ENCODE data around the gene FIZ1. TPM values are rescaled to one million over a fixed set of nuclear protein-coding genes. Genes with fewer than 3 reads are reported as not detected.

The FIZ1 gene
- total RNA-seq, 1 donor from 2014 or later: 18.4 TPM

DNA sequence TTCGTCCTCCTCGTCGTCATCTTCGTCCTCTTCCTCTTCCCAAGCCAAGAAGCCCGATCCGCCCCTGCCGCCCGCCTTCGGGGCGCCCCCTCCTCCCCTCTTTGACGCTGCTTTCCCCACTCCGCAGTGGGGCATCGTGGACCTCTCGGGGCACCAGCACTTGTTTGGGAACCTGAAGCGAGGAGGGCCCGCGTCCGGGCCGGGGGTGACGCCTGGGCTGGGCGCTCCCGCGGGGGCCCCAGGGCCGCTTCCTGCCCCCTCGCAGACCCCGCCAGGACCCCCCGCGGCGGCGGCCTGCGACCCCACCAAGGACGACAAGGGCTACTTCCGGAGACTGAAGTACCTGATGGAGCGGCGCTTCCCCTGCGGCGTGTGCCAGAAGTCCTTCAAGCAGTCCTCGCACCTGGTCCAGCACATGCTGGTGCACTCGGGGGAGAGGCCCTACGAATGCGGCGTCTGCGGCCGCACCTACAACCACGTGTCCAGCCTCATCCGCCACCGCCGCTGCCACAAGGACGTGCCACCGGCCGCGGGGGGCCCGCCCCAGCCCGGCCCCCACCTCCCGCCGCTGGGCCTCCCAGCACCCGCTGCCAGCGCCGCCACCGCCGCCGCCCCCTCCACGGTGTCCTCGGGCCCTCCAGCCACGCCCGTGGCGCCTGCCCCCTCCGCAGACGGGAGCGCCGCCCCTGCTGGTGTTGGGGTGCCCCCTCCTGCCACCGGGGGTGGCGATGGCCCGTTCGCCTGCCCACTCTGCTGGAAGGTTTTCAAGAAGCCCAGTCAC lies 14.8 kb upstream of the FIZ1 start:
- DNase-seq (ENCODE audit: low spot score): no peak

DNA sequence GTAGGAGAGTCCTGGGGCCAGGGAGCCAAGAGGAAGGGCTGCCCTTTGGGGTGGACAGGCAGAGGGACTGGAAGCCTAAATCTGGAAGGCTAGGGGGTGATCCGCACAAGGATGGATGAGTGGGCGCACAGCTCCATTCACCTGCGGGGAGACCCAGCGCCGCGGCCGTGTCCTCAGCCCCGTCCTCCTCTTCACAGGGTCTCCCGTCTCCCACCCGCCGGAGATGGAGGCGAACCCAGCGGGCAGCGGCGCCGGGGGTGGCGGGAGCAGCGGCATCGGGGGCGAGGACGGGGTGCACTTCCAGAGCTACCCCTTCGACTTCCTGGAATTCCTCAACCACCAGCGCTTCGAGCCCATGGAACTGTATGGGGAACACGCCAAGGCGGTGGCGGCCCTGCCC lies 14.1 kb upstream of the FIZ1 start:
- no peak for DNase-seq (ENCODE audit: low spot score)

DNA sequence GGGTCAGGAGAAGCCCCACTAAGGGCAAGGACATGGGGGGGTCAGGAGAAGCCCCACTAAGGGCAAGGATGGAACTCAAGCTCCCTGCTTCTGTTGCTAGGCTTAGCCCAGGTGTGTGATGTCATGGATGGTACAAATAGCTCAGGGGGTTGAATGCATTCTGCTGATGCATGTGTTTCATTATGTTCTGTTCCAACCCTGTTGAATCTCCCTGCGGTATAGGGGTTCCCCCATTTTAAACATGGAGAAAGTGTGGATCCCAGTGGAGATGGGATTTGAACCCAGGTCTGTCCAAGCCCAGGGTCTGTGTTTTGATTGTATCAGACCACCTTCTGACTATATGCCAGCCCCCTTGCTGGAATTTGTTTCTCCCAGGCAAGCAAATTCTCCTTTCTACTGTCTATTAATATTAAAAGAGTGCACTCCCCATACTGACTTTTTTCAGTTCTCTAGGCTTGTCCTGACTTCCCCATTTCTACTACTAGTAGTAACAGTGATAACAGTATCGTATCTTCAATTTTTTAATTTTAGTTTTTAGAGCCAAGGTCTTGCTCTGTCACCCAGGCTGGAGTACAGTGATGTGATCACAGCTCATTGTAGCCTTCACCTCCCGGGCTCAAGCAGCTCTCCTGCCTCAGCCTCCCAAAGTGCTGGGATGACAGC lies 12.8 kb upstream of the FIZ1 start:
- DNase-seq (ENCODE audit: low spot score): no peak

DNA sequence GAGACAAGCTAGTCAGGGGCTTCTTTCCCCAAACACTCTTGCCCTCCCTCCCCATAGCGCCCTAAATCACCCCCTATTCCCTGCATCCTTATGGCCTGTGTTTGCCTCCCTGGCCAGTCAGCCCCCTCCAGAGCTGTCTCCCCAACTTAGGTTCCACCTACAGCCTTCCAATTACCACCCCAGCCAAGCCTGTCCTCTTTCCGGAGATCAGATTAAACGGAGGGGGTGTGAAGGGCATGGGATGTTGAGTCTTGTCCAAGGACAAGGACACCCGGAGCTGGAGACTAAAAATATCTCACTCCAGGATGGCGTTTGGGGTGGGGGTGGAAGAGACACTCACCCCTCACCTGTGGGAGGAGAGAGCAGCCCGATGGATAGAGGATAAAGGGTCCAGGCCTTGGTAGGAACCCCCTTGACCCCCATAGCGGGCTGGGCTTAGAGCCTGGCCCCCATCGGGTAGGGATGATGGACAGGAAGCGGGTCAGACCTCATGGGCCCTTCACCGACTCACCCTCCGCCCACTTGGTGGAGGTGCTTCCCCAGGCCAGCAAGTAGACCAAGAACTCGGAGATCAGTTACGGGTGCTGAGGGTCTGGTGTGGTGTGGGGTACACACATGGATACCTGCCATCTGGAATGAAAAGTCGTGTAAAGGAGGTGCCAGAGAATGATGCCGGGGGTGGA lies 12.1 kb upstream of the FIZ1 start:
- no peak for DNase-seq (ENCODE audit: low spot score)

DNA sequence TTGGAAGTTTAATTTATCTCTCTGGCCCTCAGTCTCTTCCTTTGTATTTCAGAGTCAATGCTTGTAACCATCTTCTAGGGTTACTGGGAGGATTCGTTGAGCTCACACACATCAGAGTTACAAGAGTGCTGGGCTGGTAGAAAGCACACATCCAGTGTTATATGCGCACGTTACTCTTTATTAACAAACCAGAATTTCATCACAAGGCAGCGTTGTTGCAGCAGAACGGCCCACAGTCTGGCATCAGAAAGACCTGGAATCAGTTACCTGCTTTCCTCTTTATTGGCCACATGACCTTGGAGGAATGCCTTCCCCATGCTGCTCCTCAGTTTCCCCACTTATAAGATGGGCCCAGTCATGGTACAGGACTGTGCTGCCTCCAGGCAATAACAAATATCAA lies 10.0 kb upstream of the FIZ1 start:
- no peak for DNase-seq (ENCODE audit: low spot score)

DNA sequence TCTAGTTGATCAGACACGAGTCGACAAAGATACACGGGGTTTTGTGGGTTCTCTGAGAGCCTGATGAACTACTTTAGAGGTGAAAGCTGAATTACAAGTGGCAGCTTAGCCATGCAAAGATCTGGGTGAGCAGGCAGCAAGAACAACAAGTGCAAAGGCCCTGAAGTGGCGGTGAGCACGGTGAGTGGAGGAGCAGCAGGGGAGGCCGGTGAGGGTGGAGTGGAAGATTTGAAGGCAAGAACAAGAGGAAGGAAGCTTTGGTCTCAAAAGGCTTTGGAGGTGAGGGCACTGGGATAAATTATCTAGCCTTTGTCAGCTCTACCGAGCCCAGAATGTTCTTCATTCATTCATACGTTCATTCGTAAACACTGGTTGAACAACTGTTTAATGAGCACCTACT lies 7.5 kb upstream of the FIZ1 start:
- DNase-seq (ENCODE audit: low spot score): no peak

DNA sequence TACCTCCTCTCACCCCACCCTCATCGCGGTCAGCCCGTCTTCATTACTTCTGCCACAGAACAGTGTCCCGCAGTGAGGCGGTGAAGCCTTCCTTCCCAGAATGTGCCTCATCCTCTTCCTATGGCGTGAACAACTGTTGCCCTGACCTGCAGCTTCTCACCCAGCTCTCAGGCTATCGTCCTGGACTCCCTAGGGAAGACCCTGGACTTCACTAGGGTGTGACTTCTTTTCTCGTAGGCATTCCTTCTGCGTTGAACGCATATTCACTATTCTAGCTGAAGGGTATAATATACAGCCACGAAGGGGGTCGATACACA lies 7.1 kb upstream of the FIZ1 start:
- DNase-seq (ENCODE audit: low spot score): no peak

DNA sequence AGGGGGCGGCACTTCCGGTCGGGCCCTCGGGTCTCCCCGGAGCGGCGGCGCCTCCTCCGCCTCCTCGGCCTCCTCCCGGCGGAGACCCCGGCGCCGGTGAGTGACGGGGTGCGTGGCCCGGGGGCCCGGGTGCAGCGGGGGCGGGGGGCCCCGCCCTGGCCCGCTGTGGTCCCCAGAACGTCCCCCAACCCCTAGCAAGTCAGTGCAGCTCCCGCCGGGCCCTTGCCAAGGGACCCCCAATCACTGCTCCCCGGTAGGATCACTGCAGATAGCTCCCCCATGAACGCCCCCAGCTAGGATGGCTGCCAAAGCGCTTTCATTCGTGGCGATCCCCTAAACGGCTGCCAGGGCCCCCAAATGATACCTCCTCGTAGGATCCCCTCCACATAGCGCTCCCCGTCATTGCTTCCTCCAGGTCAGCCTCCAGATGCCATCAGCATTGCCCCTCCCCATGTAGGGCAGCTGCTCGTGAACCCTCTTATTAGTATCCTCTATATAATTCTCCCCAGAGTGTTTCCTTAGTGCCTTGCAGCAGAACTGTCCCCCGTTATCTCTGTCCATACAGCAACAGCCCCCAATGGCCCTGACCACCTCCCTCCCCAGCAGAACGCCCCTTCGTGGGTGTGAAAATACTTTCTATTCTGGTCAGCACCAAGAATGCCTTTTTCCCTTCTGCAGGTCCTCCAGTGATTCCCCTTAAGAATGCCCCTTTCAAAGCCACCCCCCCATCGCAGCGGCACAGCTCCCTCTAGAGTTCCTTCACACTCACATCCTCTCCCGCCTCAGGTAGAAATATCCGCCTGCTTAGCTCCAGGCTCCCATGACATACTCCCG lies 6.5 kb upstream of the FIZ1 start, which contains the start of gene ZNF865:
ZNF865 (plus strand) TSS at position 11 of the 834 bp plus-strand sequence. CDS start 7,972 bp downstream, outside the sequence.
- peak; percentile 85 for DNase-seq (ENCODE audit: low spot score)

DNA sequence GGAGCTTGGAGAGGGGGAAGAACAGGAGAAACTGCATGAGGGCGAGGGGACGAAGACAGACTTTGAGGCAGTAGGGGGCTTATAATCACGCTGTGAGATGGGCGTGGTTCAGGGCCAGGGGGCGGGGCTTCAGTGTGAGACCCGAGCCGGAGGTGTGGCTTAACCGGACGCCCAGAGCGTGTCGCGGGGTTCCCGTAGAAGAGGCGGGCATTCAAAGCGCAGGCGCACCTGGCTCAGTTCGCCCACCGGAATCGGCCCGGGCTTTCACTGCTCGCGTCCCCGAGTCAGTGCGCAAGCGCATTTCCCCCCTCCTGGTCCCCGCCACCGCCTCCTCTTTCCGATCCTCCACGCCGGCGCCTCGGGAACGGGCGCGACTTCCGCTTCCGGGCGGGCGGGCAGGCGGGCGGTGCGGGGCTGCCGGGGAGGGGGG lies 5.9 kb upstream of the FIZ1 start:
- DNase-seq (ENCODE audit: low spot score): peak; percentile 98

DNA sequence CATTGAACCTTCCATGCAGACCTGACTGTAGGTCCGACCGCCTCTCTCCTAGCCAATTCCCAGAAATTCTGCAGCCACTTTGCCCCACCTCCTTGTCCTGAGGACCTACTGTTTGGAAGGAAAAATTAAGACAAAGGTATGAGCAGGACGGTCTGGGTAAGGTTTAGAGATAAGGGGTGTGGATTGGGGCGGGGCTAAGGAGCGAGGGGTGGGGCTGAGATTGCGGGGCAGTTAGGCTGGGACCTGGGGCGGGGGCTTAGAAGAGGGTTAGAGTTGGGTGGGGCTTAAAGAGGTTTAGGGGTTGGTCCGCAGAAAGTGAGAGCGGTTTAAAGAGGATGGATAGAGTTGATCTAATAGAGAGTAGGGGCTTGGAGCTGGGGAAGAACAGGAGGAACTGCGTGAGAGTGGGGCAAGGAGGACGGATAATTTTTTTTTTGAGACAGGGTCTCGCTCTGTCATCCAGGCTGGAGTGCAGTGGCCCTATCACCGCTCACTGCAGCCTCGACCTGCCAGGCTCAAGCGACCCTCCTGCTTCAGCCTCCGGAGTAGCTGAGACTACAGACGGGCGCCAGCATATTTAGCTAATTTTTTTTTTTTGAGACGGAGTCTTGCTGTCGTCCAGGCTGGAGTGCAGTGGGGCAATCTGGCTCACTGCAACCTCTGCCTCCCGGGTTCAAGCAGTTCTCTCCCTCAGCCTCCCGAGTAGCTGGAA lies 4.4 kb upstream of the FIZ1 start:
- DNase-seq (ENCODE audit: low spot score): no peak

DNA sequence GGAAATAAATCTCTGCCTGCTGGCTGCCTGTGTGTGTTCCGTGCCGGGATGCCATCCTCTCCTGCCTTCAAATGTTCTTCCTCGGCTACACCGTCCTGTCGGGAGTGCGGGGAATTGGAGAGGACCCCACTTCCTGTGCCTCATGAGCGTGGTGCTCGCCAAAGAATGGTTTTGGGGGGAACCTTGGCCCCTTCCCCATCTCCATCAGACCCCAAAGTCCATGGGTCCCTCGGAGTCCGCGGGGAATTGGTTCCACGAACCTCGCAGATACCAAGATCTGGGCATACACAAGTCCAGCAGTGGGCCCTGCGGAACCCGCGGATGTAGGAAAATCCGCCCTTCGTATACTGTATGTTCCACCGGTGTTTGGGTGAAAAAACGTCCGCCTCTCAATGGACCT lies 3.8 kb upstream of the FIZ1 start:
- no peak for DNase-seq (ENCODE audit: low spot score)

DNA sequence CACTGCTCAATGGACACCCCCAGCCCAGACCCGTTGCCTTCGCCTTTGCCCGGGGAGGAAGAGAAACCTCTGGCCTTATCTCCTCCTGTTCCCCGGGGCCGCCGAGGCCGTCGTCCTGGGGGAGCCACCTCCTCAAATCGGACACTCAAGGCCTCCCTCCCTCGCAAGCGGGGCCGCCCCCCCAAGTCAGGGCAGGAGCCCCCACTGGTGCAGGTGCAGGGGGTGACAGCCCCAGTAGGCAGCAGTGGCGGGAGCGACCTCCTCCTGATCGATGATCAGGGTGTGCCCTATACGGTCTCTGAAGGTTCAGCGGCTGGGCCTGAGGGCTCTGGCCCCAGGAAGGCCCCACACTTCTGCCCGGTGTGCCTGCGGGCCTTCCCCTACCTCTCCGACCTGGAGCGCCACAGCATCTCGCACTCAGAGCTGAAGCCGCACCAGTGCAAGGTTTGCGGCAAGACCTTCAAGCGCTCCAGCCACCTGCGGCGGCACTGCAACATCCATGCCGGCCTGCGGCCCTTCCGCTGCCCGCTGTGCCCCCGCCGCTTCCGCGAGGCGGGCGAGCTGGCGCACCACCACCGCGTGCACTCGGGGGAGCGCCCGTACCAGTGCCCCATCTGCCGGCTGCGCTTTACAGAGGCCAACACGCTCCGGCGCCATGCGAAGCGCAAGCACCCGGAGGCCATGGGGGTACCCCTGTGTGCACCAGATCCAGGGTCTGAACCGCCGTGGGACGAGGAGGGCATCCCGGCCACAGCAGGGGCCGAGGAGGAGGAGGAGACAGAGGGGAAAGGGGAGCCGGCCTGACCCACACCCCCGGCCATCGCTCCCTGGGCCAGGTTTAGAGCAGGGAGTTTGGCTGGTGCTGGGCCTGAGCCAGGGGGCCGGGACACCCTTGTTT lies 3.0 kb upstream of the FIZ1 start:
- DNase-seq (ENCODE audit: low spot score): no peak

DNA sequence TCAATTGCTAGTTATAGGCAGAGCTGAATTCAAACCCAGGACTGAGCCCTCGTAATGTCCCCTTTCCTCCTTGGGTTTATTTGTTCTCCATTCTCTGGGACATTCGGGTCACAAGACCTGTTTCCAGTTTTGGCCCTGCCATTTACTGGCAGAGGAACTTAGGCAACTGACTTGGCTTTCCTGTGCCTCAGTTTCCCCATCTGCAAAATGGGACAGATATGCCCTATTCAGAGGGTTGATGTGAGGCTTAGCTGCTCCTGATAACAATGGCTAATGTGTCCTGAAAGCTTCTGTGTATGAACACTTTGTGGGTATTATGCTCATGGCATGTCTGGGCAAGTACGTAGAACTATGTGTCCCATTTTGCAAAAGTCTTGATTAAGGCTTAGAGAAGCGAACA lies 1.8 kb upstream of the FIZ1 start:
- DNase-seq (ENCODE audit: low spot score): no peak

DNA sequence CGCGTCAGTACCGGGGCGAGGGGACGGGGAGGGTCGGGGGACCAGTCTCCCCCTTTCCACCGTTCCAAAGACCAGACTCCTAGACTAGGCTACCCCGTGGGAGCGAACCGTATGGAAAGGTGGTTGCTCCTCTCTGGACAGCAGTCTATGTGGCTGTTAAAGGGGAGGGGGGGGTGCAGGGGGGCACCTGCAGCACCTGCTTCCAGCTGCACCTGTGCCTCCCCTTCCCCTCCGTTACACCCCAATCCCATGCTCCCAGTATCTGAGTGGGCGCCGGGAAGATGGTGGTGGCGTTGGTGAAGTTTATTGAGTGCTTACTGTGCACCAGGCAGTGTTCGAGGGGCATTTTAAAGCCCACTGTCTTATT lies 1.3 kb upstream of the FIZ1 start:
- DNase-seq (ENCODE audit: low spot score): no peak

DNA sequence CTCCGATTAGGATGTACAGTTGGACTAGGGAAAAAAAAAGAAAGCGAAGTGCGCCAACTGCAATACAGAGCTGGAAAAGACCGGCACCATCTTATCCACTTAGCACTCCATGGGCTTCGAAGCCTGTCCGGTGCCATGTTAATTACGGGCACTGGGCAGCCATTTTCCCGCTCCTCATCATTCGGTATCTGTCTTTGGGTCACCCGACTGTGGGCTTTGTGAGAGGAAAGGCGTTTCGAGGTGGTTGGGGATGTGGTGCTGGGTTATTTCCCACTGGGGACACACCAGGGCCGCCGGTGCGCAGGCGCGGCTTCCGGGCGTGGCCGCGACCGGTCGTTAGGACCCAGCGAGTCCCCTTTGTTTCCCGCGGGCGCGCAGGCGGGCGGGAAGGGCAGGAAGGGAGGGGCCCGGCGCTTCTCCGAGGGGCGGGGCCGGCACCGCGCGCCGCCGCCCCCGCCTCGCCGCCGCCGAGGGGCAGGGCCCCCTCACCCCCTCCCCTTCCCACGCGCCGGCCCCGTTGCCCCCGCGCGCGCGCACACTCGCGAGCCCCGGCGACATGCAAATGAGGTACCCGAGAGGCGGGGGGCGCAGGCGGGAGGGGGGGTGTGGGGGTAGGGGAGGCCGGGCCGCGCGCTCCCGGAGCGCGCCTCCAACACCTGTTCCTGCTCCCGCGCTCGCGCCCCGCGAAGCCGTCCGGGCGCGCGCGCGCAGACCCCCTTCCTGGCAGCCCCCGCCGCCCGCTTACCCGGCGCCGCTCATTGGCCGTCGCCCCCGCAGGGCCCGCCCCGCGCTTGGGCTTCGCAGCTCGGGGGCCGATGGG lies 735 bp upstream of the FIZ1 start, which contains the start of gene ZNF524:
ZNF524 (plus strand) TSS at position 447 of the 820 bp plus-strand sequence. CDS start 1,825 bp downstream, outside the sequence.
- DNase-seq (ENCODE audit: low spot score): peak; percentile 85

DNA sequence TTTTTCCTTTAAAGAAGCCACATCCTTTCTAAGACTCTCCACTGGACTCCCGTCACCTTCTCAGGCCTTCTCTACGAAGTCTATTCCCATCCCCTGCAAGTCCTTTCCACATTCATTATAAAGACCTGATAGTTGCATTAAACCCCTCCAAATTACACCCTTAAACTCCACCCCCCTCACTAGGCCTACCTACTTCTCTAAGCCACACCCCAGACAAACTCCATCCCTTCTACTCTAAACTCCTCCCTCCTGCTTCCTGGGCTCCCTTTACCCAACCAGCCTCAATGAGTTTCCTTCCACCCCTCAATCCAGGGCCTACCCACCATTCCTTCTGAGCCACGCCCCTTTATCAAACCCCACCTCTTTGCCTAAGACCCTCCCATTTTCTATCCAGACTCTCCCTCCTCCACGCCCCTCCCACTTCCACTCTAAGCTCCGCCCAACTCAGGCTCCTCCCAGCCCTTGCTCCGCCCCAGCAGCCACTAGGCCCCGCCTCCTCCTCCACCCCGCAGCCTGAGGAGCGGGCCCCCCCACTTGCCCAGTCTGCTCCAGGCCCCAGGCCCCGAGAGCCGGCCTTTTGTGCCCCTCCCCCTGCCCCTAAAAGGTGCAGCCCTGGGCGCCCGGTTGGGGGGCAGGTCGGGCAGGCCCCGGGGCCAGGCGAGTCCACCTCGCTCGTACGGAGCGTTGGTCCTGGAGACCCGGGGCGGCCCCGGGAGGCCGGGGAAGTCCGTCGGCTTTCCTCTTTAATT lies 424 bp downstream of the FIZ1 start:
- DNase-seq (ENCODE audit: low spot score): peak; percentile 95

DNA sequence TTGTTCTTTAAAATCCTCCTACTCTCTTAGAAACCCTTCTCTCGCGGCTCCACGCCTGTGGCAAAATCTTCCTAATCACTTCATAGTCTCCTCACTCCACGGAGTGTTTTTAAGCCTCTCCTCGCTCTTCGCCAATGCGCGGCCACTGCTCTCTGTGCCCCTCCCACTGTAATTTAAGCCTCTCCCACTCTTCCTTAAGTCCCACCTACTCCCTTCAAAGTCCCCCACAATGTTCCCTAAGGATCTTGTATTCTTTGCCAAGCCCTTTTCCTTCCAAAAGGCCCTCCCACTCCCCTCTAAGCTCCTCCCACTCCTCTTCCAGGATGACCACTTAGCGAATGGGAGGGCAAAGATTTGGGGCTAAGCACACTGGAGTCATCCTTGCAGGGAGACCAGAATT lies 1.3 kb downstream of the FIZ1 start:
- no peak for DNase-seq (ENCODE audit: low spot score)

DNA sequence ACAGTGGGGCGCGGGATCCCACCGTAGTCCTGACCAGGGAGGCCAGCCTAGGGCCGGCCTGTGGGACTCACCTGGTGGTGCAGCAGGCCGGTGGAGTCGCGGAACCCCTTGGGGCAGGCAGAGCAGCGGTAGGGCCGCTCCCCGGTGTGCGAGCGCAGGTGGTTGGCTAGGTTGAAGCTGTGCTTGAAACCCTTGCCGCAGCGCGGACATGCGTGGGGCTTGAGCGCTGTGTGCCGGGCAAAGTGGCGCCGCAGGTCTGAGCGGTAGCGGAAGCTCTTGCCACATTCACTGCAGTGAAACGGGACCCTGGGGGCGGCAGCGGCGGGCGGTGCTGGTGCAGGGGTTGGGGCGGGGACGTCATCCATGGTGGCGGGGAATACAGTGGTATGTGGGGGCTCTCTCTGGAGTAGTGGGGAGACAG lies 1.8 kb downstream of the FIZ1 start:
- no peak for DNase-seq (ENCODE audit: low spot score)

DNA sequence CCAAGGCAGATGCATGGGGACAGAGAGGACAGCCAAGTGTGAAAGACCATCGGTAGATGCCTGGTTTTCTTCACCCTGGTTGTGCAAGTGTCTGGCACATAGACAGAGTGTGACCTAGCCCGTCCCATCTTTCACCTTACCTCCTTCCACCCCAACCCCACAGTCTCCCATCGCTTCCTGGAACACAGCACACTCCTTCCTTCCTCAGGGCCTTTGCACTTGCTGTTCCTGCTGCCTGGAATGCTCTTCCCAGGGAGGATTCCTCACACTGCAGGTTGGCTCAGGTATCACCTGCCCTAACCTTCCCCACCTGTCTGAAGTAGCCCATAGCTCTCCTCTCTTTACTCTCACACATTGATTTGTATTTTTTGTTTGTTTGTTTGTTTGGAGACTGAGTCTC lies 3.0 kb downstream of the FIZ1 start:
- no peak for DNase-seq (ENCODE audit: low spot score)
